Esophagus muscularis mucosa (tissue), 4 donors: ENCODE data around the gene CLK4. TPM values are rescaled to one million over a fixed set of nuclear protein-coding genes. Genes with fewer than 3 reads are reported as not detected.
A peak's percentile ranks its signal among the peaks of the same experiment; 100 is the strongest.

Experiments
- DNase-seq: peaks from one replicate; pipeline ENCODE4 v3.0.0-alpha.2; 2017; ENCODE audit errors: extremely low spot score
- H3K27ac ChIP-seq, 4 donors: fragments of 200-600 bp; sonication (generic); replicated peaks in 1 of 4; 1 replicate in 3 of 4; 2 replicates in 1 of 4; pipeline ENCODE4 v1.5.1; 2016 to 2019; ENCODE audit warnings: mild to moderate bottlenecking in 1 of 4
- H3K27me3 ChIP-seq, 4 donors: fragments of 200-600 bp; sonication (generic); one replicate each; pipeline versions ENCODE4 v1.5.1 to v1.6.0; 2016 to 2019
- H3K36me3 ChIP-seq, 4 donors: fragments of 200-600 bp; sonication (generic); one replicate each; pipeline ENCODE4 v1.5.1; 2016 to 2019
- H3K4me1 ChIP-seq, 4 donors: fragments of 200-600 bp; sonication (generic); one replicate each; pipeline ENCODE4 v1.5.1; 2016 to 2019
- H3K4me3 ChIP-seq, 4 donors: fragments of 200-600 bp; sonication (generic); 1 replicate in 2 of 4; 2 replicates in 2 of 4; pipeline ENCODE4 v1.5.1; 2016 to 2019; ENCODE audit warnings: mild to moderate bottlenecking in 4 of 4, moderate library complexity in 1 of 4
- H3K9me3 ChIP-seq, 4 donors: fragments of 200-600 bp; sonication (generic); 1 replicate in 3 of 4; 2 replicates in 1 of 4; pipeline ENCODE4 v1.5.1; 2016 to 2019
- CTCF ChIP-seq, 3 experiments: fragments of 200-600 bp in 2 of 3; fragments of 450-650 bp in 1 of 3; sonication (generic) in 2 of 3; IDR thresholded peaks; one replicate each; pipeline ENCODE4 v1.5.1; 2017 to 2019; ENCODE audit warnings: antibody characterized with exemption in 3 of 3, mild to moderate bottlenecking in 2 of 3, moderate library complexity in 1 of 3
- EP300 ChIP-seq: sonication (generic); formaldehyde crosslinking; IDR thresholded peaks from one replicate; pipeline ENCODE4 v1.6.1; 2017; ENCODE audit warnings: antibody characterized with exemption
- POLR2A ChIP-seq: fragments of 450-650 bp; IDR thresholded peaks from one replicate; pipeline ENCODE4 v1.6.1; 2017; ENCODE audit warnings: antibody characterized with exemption, moderate library complexity, mild to moderate bottlenecking, low read depth
- POLR2AphosphoS5 ChIP-seq, 2 donors: sonication (generic); formaldehyde crosslinking; IDR thresholded peaks; one replicate each; pipeline ENCODE4 v1.6.1; 2017; ENCODE audit warnings: antibody characterized with exemption in 2 of 2
- WGBS: methylation state at CpG from one replicate; pipeline ENCODE4 v1.1.5; 2018; 5-methylcytosine and 5-hydroxymethylcytosine counted together
- intact Hi-C: fragments of 100-400 bp; cut with DNase I; formaldehyde crosslinking; loops from one replicate; pipeline ENCODE4 v1.15.1; 2023
- total RNA-seq, 4 donors: library from RNA; depleted of rRNA; stranded (reverse); fragments of >200 nt; gene quantifications; one replicate each; pipeline versions ENCODE4 v1.1.0 to v1.2.1, GENCODE V29; 2016

CLK4 gene
- total RNA-seq, 4 donors from 2014 or later: 16.7 to 24.9 (median 18.9) TPM

GRCh38 chr5:178641711-178642110 lies 14.9 kb upstream of the CLK4 start:
- 69% methylated on average over 9 of the region's 9 CpGs for WGBS
- TF ChIP-seq EP300: no peak
- no peak for TF ChIP-seq CTCF (IDR thresholded peaks at IDR 0.05)
- no peak for TF ChIP-seq POLR2A
- no peak for TF ChIP-seq POLR2AphosphoS5 (IDR thresholded peaks at IDR 0.05)
- DNase-seq: peak; percentile 90
- intact Hi-C loops: no loop called here
- Histone ChIP-seq H3K9me3 (no peaks in the 10 kb centered on the region), H3K36me3 (no peaks in the 10 kb centered on the region), H3K4me3 (no peak overlapping the region), H3K27ac (no peak overlapping the region), H3K27me3 (no peaks in the 10 kb centered on the region), H3K4me1 (no peaks in the 10 kb centered on the region)

- intact Hi-C loops: no loop called here
- Histone ChIP-seq H3K27ac (no peak overlapping the region), H3K4me3 (no peak overlapping the region), H3K27me3 (no peaks in the 10 kb centered on the region), H3K4me1 (no peaks in the 10 kb centered on the region), H3K36me3 (no peaks in the 10 kb centered on the region), H3K9me3 (no peaks in the 10 kb centered on the region)
- peak; percentile 82 for DNase-seq
- 97% methylated on average over 12 of the region's 13 CpGs for WGBS
- TF ChIP-seq POLR2AphosphoS5 (IDR thresholded peaks at IDR 0.05): no peak
Observed at GRCh38 chr5:178640331-178641045, 13.6 kb upstream of the CLK4 start.

GRCh38 chr5:178637356-178638074 lies 10.7 kb upstream of the CLK4 start:
- Histone ChIP-seq H3K9me3 (no peaks in the 10 kb centered on the region), H3K4me3 (no peak overlapping the region), H3K36me3 (no peaks in the 10 kb centered on the region), H3K4me1 (no peaks in the 10 kb centered on the region), H3K27ac (no peak overlapping the region), H3K27me3 (no peaks in the 10 kb centered on the region)
- WGBS: 52% methylated on average over 9 of the region's 9 CpGs
- TF ChIP-seq POLR2A: no peak
- TF ChIP-seq CTCF (IDR thresholded peaks at IDR 0.05): no peak
- no peak for TF ChIP-seq POLR2AphosphoS5 (IDR thresholded peaks at IDR 0.05)
- intact Hi-C loops: no loop called here
- peak; percentile 66 for DNase-seq

GRCh38 chr5:178632285-178632684 lies 5.4 kb upstream of the CLK4 start:
- Histone ChIP-seq H3K27ac (no peak overlapping the region), H3K4me1 (peaks cover 0 to 3% (median 1%) of the 10 kb centered on the region in 4 donors), H3K36me3 (no peaks in the 10 kb centered on the region), H3K27me3 (no peaks in the 10 kb centered on the region), H3K4me3 (no peak overlapping the region), H3K9me3 (no peaks in the 10 kb centered on the region)
- no peak for DNase-seq
- TF ChIP-seq POLR2AphosphoS5 (IDR thresholded peaks at IDR 0.05) (no peak), EP300 (no peak), CTCF (IDR thresholded peaks at IDR 0.05) (no peak), POLR2A (no peak)
- intact Hi-C loops: no loop called here
- WGBS: 63% methylated on average over 4 of the region's 4 CpGs

- no peak overlapping the region for H3K27ac ChIP-seq
- intact Hi-C loops: no loop called here
- peaks cover 0 to 4% (median 2%) of the 10 kb centered on the region in 4 donors for H3K4me1 ChIP-seq
- DNase-seq: no peak
- no peak overlapping the region for H3K4me3 ChIP-seq
- WGBS: 45% methylated on average over 2 of the region's 2 CpGs
- TF ChIP-seq EP300 (no peak), POLR2AphosphoS5 (IDR thresholded peaks at IDR 0.05) (no peak), CTCF (IDR thresholded peaks at IDR 0.05) (no peak), POLR2A (no peak)
- no peaks in the 10 kb centered on the region for H3K27me3 ChIP-seq
- no peaks in the 10 kb centered on the region for H3K9me3 ChIP-seq
- no peaks in the 10 kb centered on the region for H3K36me3 ChIP-seq
Observed at GRCh38 chr5:178630951-178631350, 4.1 kb upstream of the CLK4 start.
